PC-3 (cell line): ENCODE data around the gene ANXA8L1.
"Not testable (repeated sequence)": the region's sequence is repeated elsewhere in the genome, so short reads cannot be mapped to it uniquely, and the experiment has no call there.

ENCODE experiments used
- CTCF ChIP-seq: fragments of 300-600 bp; sonication (generic); conservative IDR thresholded peaks from 2 replicates; pipeline ENCODE4 v1.5.1; 2017; ENCODE audit warnings: antibody characterized with exemption, low read depth, mild to moderate bottlenecking, low read length
- EZH2 ChIP-seq: fragments of 300-600 bp; sonication (generic); IDR thresholded peaks from one replicate; pipeline ENCODE4 v1.6.1; 2017; ENCODE audit warnings: antibody characterized with exemption, mild to moderate bottlenecking, low read length; ENCODE audit not compliant: unreplicated experiment

DNA sequence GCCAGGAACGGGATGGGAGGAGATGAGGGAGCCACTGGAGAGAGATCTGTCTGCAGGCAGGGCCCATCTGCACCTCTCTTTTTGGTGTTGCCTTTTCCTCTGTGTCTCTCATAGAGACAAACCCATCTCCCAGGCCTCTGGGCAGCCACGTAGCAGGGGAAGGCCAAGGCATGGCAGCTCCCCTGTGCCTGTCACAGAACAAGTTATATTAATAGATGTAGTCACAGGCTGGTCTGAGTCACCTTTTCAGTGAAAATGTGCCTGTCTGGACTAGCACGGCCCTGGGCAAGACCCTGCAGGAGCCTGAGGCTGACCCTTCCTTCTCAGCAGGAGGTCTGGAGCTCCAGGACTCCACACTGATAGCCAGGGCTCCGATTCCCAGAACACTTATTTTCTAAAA is 2.1 kb downstream of the ANXA8L1 start:
- TF ChIP-seq EZH2, CTCF: not testable (repeated sequence)
